Adipocyte (in vitro differentiated cells): Measurements from ENCODE around the gene MYD88.

Experiments
- DNase-seq: peaks from one replicate; pipeline ENCODE4 v3.0.0-alpha.2; 2015; ENCODE audit warnings: low read depth
- H3K27me3 ChIP-seq: replicated peaks from 2 replicates; pipeline ENCODE4 v1.7.0; 2013; ENCODE audit warnings: mild to moderate bottlenecking, low read length, moderate library complexity; ENCODE audit not compliant: control insufficient read depth, insufficient read depth
- H3K36me3 ChIP-seq: 2 replicates; pipeline ENCODE4 v1.7.0; 2013; ENCODE audit warnings: low read length, mild to moderate bottlenecking, moderate library complexity; ENCODE audit not compliant: control insufficient read depth, insufficient read depth, severe bottlenecking
- H3K4me1 ChIP-seq: 2 replicates; pipeline ENCODE4 v1.7.0; 2013; ENCODE audit warnings: mild to moderate bottlenecking, low read length, moderate library complexity; ENCODE audit not compliant: control insufficient read depth, insufficient read depth
- H3K4me3 ChIP-seq: 2 replicates; pipeline ENCODE4 v1.7.0; 2013; ENCODE audit warnings: mild to moderate bottlenecking, low read length, moderate library complexity
- H3K9ac ChIP-seq: 2 replicates; pipeline ENCODE4 v1.7.0; 2013; ENCODE audit warnings: mild to moderate bottlenecking, low read length, moderate library complexity
- H3K9me3 ChIP-seq: 2 replicates; pipeline ENCODE4 v1.7.0; 2013; ENCODE audit warnings: mild to moderate bottlenecking, low read length, moderate library complexity; ENCODE audit not compliant: control insufficient read depth

Gene MYD88

DNA sequence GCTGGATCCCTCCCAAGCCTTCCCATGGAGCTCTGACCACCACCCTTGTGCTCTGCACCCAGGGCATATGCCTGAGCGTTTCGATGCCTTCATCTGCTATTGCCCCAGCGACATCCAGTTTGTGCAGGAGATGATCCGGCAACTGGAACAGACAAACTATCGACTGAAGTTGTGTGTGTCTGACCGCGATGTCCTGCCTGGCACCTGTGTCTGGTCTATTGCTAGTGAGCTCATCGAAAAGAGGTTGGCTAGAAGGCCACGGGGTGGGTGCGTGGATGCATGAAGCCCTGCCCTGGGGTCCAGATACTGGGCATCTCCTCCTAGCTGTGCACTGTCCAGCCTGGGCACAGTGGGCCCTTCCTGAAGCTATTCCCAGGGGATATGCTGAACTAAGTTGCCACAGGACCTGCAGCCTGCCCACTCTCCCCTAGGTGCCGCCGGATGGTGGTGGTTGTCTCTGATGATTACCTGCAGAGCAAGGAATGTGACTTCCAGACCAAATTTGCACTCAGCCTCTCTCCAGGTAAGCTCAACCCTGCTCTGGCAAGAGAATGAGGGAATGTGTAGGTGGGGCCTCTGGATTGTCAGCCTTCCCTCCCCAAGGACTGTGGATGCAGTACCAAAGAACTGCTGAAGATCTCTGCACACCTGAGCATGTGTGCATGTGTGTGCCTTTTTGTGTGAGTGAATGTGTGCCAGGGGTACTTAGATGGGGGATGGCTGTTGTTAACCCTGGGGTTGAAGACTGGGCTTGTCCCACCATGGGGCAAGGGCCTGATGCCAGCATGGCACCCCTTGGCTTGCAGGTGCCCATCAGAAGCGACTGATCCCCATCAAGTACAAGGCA is 2.1 kb downstream of the MYD88 start:
- DNase-seq: no peak
- Histone ChIP-seq H3K4me3 (no peak overlapping the region), H3K9ac (no peak overlapping the region)

DNA sequence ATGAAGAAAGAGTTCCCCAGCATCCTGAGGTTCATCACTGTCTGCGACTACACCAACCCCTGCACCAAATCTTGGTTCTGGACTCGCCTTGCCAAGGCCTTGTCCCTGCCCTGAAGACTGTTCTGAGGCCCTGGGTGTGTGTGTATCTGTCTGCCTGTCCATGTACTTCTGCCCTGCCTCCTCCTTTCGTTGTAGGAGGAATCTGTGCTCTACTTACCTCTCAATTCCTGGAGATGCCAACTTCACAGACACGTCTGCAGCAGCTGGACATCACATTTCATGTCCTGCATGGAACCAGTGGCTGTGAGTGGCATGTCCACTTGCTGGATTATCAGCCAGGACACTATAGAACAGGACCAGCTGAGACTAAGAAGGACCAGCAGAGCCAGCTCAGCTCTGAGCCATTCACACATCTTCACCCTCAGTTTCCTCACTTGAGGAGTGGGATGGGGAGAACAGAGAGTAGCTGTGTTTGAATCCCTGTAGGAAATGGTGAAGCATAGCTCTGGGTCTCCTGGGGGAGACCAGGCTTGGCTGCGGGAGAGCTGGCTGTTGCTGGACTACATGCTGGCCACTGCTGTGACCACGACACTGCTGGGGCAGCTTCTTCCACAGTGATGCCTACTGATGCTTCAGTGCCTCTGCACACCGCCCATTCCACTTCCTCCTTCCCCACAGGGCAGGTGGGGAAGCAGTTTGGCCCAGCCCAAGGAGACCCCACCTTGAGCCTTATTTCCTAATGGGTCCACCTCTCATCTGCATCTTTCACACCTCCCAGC is 2.9 kb downstream of the MYD88 start:
- no peak for DNase-seq
- H3K9ac ChIP-seq: no peak overlapping the region
- no peaks in the 10 kb centered on the region for H3K27me3 ChIP-seq
- peaks cover 19% of the 10 kb centered on the region for H3K4me1 ChIP-seq
- no peak overlapping the region for H3K4me3 ChIP-seq
- peaks cover 19% of the 10 kb centered on the region for H3K36me3 ChIP-seq
- H3K9me3 ChIP-seq: peaks cover 3% of the 10 kb centered on the region

More for the DNA sequence above, 2.1 kb downstream of the MYD88 start:
- Histone ChIP-seq H3K27me3 (no peaks in the 10 kb centered on the region), H3K9me3 (no peaks in the 10 kb centered on the region), H3K4me1 (peaks cover 24% of the 10 kb centered on the region), H3K36me3 (peaks cover 19% of the 10 kb centered on the region)

DNA sequence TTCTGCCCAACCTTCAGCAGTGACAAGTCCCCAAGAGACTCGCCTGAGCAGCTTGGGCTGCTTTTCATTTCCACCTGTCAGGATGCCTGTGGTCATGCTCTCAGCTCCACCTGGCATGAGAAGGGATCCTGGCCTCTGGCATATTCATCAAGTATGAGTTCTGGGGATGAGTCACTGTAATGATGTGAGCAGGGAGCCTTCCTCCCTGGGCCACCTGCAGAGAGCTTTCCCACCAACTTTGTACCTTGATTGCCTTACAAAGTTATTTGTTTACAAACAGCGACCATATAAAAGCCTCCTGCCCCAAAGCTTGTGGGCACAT is 3.5 kb downstream of the MYD88 start:
- no peak overlapping the region for H3K9ac ChIP-seq
- no peak for DNase-seq
- H3K4me3 ChIP-seq: no peak overlapping the region
- H3K36me3 ChIP-seq: peaks cover 19% of the 10 kb centered on the region
- H3K9me3 ChIP-seq: peaks cover 6% of the 10 kb centered on the region
- peaks cover 19% of the 10 kb centered on the region for H3K4me1 ChIP-seq
- no peaks in the 10 kb centered on the region for H3K27me3 ChIP-seq

DNA sequence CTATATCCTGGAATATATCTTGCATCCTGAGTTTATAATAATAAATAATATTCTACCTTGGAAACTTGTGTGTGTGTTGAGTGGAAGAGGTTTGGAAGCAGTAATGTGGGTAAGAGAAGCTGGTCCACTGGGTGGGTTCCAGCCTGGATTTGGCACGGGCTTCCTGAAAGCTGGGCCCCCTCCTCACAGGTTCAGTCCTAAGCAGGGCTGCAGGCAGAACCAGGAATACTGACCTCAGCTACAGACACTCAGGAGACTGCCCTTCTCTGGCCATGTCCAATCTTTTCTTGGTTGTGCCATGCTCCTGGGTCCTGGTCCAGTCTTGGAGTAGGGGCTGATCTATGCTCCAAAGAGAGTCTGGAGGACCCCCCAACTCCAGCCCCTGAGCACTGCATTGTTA is 4.5 kb downstream of the MYD88 start:
- Histone ChIP-seq H3K27me3 (no peaks in the 10 kb centered on the region), H3K9me3 (peaks cover 11% of the 10 kb centered on the region), H3K4me3 (no peak overlapping the region), H3K4me1 (peaks cover 14% of the 10 kb centered on the region), H3K9ac (no peak overlapping the region), H3K36me3 (peaks cover 19% of the 10 kb centered on the region)
- DNase-seq: no peak

DNA sequence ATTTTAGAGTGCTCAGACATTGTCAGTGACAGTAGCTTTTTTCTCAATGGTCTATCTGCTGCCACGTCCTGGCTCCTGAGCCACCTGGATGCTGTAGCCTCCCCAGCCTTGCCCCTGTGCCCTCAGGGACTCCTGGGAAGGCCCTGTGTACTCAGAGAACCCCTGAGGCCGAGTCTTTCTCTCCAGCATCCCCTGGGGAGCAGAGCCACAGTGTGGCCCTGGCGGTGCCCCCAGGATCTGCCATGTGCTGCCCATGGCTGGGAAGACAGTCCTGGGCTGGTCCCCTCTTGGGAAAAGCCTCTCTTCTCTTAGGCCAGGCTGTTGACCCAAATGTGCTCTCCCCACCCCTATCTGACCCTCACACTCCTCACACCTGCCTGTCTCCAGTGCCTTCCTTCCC is 5.0 kb downstream of the MYD88 start:
- H3K27me3 ChIP-seq: no peaks in the 10 kb centered on the region
- DNase-seq: no peak

DNA sequence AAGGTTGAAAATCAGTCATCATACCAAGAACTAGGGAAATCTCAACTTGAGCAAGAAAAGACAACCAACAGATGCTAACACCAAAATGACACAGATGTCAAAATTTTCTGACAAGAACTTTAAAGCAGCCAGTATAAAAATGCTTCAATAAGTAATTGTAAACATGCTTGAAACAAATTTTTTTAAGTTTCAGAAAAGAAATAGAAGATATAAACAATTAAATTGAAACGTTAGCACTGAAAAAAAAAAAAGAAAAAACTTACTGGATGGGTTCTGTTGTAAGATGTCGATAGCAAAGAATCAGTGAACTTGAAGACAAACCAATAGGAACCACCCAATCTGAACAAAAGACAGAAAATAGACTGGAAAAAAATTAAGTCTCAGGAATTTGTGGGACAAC is 8.0 kb downstream of the MYD88 start:
- DNase-seq: no peak
- Histone ChIP-seq H3K27me3 (no peaks in the 10 kb centered on the region), H3K36me3 (peaks cover 9% of the 10 kb centered on the region), H3K4me1 (no peaks in the 10 kb centered on the region), H3K9me3 (peaks cover 11% of the 10 kb centered on the region), H3K4me3 (no peak overlapping the region), H3K9ac (no peak overlapping the region)

More for the DNA sequence above, 5.0 kb downstream of the MYD88 start:
- H3K36me3 ChIP-seq: peaks cover 19% of the 10 kb centered on the region
- H3K4me1 ChIP-seq: peaks cover 11% of the 10 kb centered on the region
- H3K9ac ChIP-seq: no peak overlapping the region
- no peak overlapping the region for H3K4me3 ChIP-seq
- H3K9me3 ChIP-seq: peaks cover 11% of the 10 kb centered on the region

DNA sequence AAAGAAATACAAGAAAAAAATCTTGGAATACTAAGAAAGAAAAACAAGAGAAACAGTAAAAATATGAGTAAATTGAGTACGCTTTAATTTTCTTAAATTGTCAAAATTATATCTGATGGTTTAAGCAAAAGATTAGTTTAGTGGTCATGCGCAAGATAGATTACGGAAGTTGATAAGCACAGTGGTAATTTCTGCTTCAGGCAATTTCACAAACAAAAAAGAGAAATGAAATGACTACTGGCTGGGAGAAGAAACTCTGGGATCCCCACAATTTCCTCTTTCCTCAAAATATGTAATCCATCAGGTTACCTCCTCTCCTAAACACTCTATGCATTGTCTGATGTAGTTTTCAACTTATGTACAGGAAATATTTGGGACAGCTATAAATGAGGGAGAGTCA is 9.0 kb downstream of the MYD88 start:
- no peaks in the 10 kb centered on the region for H3K27me3 ChIP-seq
- peaks cover 11% of the 10 kb centered on the region for H3K9me3 ChIP-seq
- no peak overlapping the region for H3K4me3 ChIP-seq
- H3K9ac ChIP-seq: no peak overlapping the region
- no peak for DNase-seq
- no peaks in the 10 kb centered on the region for H3K4me1 ChIP-seq
- no peaks in the 10 kb centered on the region for H3K36me3 ChIP-seq

DNA sequence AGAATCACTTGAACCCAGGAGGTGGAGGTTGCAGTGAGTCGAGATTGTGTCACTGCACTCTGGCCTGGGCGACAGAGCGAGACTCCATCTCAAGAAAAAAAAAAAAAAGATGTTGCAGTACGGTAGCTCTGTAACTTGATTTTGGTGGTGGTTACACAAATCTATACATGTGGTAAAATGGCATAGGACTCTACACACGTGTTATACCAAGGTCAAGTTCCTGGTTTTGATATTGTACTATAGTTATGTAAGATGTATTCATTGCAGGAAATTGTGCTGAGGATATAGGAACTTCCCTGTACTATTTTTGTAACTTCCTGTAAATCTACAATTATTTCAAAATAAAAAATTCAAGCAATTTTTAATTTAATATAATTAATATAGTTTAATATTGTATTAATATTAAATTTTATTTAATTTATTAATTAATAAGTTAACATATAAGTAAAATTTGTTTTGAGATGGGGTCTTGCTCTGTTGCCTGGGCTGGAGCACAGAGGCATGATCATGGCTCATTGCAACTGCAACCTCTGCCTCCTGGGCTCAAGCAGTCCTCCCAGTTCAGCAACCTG is 9.9 kb downstream of the MYD88 start:
- Histone ChIP-seq H3K4me1 (peaks cover under 1% of the 10 kb centered on the region), H3K9ac (no peak overlapping the region), H3K36me3 (no peaks in the 10 kb centered on the region), H3K9me3 (peaks cover 11% of the 10 kb centered on the region), H3K27me3 (no peaks in the 10 kb centered on the region), H3K4me3 (no peak overlapping the region)
- no peak for DNase-seq

DNA sequence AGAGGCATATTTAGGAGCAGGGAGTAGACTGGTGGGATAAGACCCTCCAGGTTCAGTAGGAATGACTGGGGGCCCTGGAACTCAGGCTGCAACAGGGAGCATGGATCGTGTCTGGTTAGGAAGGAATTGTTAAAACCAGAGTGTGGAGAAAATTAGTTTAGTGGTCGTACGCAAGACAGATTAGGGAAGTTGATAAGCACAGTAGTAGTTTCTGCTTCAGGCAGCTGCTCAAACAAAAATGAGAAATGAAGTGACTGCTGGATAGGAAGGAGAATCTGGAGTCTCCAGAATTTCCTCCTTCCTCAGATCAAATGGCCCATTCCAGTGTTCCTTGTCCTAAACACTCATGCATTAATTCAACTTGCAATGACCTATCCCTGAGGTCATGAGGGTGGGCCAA is 11.2 kb downstream of the MYD88 start:
- Histone ChIP-seq H3K4me1 (peaks cover 13% of the 10 kb centered on the region), H3K9ac (no peak overlapping the region), H3K36me3 (no peaks in the 10 kb centered on the region), H3K9me3 (peaks cover 11% of the 10 kb centered on the region), H3K4me3 (no peak overlapping the region), H3K27me3 (no peaks in the 10 kb centered on the region)
- DNase-seq: no peak

DNA sequence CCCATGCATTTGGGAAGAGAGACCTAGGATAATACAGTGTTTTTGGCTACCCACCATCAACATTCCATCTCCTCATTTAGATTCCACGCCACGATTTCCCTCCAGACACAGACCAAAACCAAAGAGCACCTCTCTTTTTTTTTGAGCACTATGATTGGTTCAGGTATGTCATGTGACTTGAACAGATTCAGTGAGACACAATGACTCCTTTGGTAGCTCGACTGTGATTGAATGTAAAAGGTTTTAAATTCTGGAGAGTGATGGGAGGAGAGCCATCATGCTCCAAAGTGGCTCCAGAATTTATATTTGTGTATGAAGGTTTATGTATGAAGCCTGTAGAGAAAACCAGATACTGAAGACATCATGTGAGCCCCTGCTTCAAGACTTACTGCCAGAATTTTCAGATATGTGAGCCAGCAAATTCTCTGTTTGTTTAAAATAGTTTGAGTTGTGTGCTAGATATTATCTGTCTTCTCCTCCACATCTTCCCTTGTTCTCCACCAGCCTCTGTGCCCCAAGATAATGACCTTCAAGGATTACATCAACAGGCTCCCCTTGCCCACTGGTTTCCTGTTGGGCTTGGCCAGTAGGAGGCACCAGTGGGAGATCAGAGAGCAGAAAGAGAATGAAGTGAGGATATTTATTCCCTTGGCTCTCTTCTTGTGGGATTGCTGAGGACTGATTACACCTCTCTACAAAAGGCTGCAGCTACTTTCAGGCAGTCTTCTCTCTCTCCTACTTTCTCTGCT is 12.5 kb downstream of the MYD88 start:
- Histone ChIP-seq H3K9me3 (peaks cover 11% of the 10 kb centered on the region), H3K27me3 (no peaks in the 10 kb centered on the region), H3K9ac (no peak overlapping the region), H3K4me3 (no peak overlapping the region), H3K36me3 (no peaks in the 10 kb centered on the region), H3K4me1 (peaks cover 14% of the 10 kb centered on the region)
- DNase-seq: no peak
